ENCODE data around the gene SNTG2.

Gene SNTG2

GRCh38 chr2:1219901-1220573 is 269.4 kb downstream of the SNTG2 start:
- TF ChIP-seq CTCF (IDR thresholded peaks at IDR 0.05; ENCODE audit: poor library complexity, severe bottlenecking): no peak
- DNase-seq (ENCODE audit: low spot score): no peak
- ATAC-seq (ENCODE audit: low read depth): no peak

GRCh38 chr2:1222056-1222455 is 271.4 kb downstream of the SNTG2 start:
- ATAC-seq (ENCODE audit: low read depth): no peak
- no peaks in the 10 kb centered on the region for H3K9me3 ChIP-seq (ENCODE audit: severe bottlenecking)
- no peaks in the 10 kb centered on the region for H3K36me3 ChIP-seq (ENCODE audit: low read depth)
- H3K4me3 ChIP-seq (ENCODE audit: severe bottlenecking): no peak overlapping the region
- no peaks in the 10 kb centered on the region for H3K4me1 ChIP-seq (ENCODE audit: insufficient read depth, poor library complexity, severe bottlenecking)
- no peak for DNase-seq (ENCODE audit: low spot score)
- H3K27me3 ChIP-seq (ENCODE audit: insufficient read depth, poor library complexity, severe bottlenecking): no peaks in the 10 kb centered on the region
- TF ChIP-seq CTCF (IDR thresholded peaks at IDR 0.05; ENCODE audit: poor library complexity, severe bottlenecking): no peak
- no peak overlapping the region for H3K27ac ChIP-seq (ENCODE audit: poor library complexity, severe bottlenecking)

More at GRCh38 chr2:1219901-1220573, 269.4 kb downstream of the SNTG2 start:
- no peaks in the 10 kb centered on the region for H3K36me3 ChIP-seq (ENCODE audit: low read depth)
- H3K27me3 ChIP-seq (ENCODE audit: insufficient read depth, poor library complexity, severe bottlenecking): no peaks in the 10 kb centered on the region
- no peak overlapping the region for H3K27ac ChIP-seq (ENCODE audit: poor library complexity, severe bottlenecking)
- H3K9me3 ChIP-seq (ENCODE audit: severe bottlenecking): no peaks in the 10 kb centered on the region
- H3K4me3 ChIP-seq (ENCODE audit: severe bottlenecking): no peak overlapping the region
- H3K4me1 ChIP-seq (ENCODE audit: insufficient read depth, poor library complexity, severe bottlenecking): no peaks in the 10 kb centered on the region

GRCh38 chr2:1223791-1224190 is 273.1 kb downstream of the SNTG2 start:
- Histone ChIP-seq H3K36me3 (ENCODE audit: low read depth) (no peaks in the 10 kb centered on the region), H3K4me1 (ENCODE audit: insufficient read depth, poor library complexity, severe bottlenecking) (no peaks in the 10 kb centered on the region), H3K27me3 (ENCODE audit: insufficient read depth, poor library complexity, severe bottlenecking) (no peaks in the 10 kb centered on the region), H3K4me3 (ENCODE audit: severe bottlenecking) (no peak overlapping the region), H3K27ac (ENCODE audit: poor library complexity, severe bottlenecking) (no peak overlapping the region), H3K9me3 (ENCODE audit: severe bottlenecking) (no peaks in the 10 kb centered on the region)
- ATAC-seq (ENCODE audit: low read depth) (no peak), DNase-seq (ENCODE audit: low spot score) (no peak)
- TF ChIP-seq CTCF (IDR thresholded peaks at IDR 0.05; ENCODE audit: poor library complexity, severe bottlenecking): no peak

GRCh38 chr2:1224901-1225300 is 274.3 kb downstream of the SNTG2 start:
- no peaks in the 10 kb centered on the region for H3K9me3 ChIP-seq (ENCODE audit: severe bottlenecking)
- DNase-seq (ENCODE audit: low spot score): no peak
- no peaks in the 10 kb centered on the region for H3K36me3 ChIP-seq (ENCODE audit: low read depth)
- no peaks in the 10 kb centered on the region for H3K27me3 ChIP-seq (ENCODE audit: insufficient read depth, poor library complexity, severe bottlenecking)
- H3K4me1 ChIP-seq (ENCODE audit: insufficient read depth, poor library complexity, severe bottlenecking): no peaks in the 10 kb centered on the region
- ATAC-seq (ENCODE audit: low read depth): peak; percentile 33; the same call in 2 of the 3 replicates
- no peak overlapping the region for H3K27ac ChIP-seq (ENCODE audit: poor library complexity, severe bottlenecking)
- no peak for TF ChIP-seq CTCF (IDR thresholded peaks at IDR 0.05; ENCODE audit: poor library complexity, severe bottlenecking)
- no peak overlapping the region for H3K4me3 ChIP-seq (ENCODE audit: severe bottlenecking)

- no peaks in the 10 kb centered on the region for H3K4me1 ChIP-seq (ENCODE audit: insufficient read depth, poor library complexity, severe bottlenecking)
- no peak overlapping the region for H3K27ac ChIP-seq (ENCODE audit: poor library complexity, severe bottlenecking)
- H3K27me3 ChIP-seq (ENCODE audit: insufficient read depth, poor library complexity, severe bottlenecking): no peaks in the 10 kb centered on the region
- no peaks in the 10 kb centered on the region for H3K9me3 ChIP-seq (ENCODE audit: severe bottlenecking)
- H3K4me3 ChIP-seq (ENCODE audit: severe bottlenecking): no peak overlapping the region
- DNase-seq (ENCODE audit: low spot score) (no peak), ATAC-seq (ENCODE audit: low read depth) (no peak)
- TF ChIP-seq CTCF (IDR thresholded peaks at IDR 0.05; ENCODE audit: poor library complexity, severe bottlenecking): no peak
- H3K36me3 ChIP-seq (ENCODE audit: low read depth): no peaks in the 10 kb centered on the region
Measured at GRCh38 chr2:1226766-1227165, 276.1 kb downstream of the SNTG2 start.
